SJSA1 (cell line): ENCODE data around the gene WNT5A. TPM values are rescaled to one million over a fixed set of nuclear protein-coding genes. Genes with fewer than 3 reads are reported as not detected.

Source experiments
- DNase-seq, 2 experiments: peaks; one replicate each; pipeline ENCODE4 v3.0.0-alpha.2; 2015 to 2020; ENCODE audit warnings: low spot score in 2 of 2, low read depth in 1 of 2
- H3K27ac ChIP-seq: fragments of 250-450 bp; sonication (Bioruptor Pico); 2 replicates; pipeline ENCODE4 v1.5.1; 2020; ENCODE audit warnings: mild to moderate bottlenecking, moderate library complexity
- H3K27me3 ChIP-seq: fragments of 250-450 bp; sonication (Bioruptor Pico); replicated peaks from 2 replicates; pipeline ENCODE4 v1.5.1; 2020; ENCODE audit warnings: mild to moderate bottlenecking, moderate library complexity
- H3K36me3 ChIP-seq: fragments of 250-450 bp; sonication (Bioruptor Pico); 2 replicates; pipeline ENCODE4 v1.5.1; 2020; ENCODE audit warnings: mild to moderate bottlenecking
- H3K4me1 ChIP-seq: fragments of 250-450 bp; sonication (Bioruptor Pico); replicated peaks from 2 replicates; pipeline ENCODE4 v1.6.1; 2021; ENCODE audit warnings: mild to moderate bottlenecking
- H3K4me3 ChIP-seq: fragments of 250-450 bp; sonication (Bioruptor Pico); 2 replicates; pipeline ENCODE4 v1.5.1; 2020; ENCODE audit warnings: mild to moderate bottlenecking
- H3K9me3 ChIP-seq: fragments of 250-450 bp; sonication (Bioruptor Pico); replicated peaks from 2 replicates; pipeline ENCODE4 v1.5.1; 2020; ENCODE audit warnings: mild to moderate bottlenecking
- total RNA-seq: library from RNA; depleted of rRNA; stranded (reverse); fragments of >200 nt; shearing (Covaris generic); gene quantifications from 2 replicates; pipeline ENCODE4 v1.2.3, GENCODE V29; 2014

Gene WNT5A
- total RNA-seq, 1 experiment from 2014 or later: 18.8 TPM

- no peak for DNase-seq
- no peaks in the 10 kb centered on the region for H3K27me3 ChIP-seq
- H3K36me3 ChIP-seq: no peaks in the 10 kb centered on the region
- H3K27ac ChIP-seq: no peak overlapping the region
- H3K4me1 ChIP-seq: no peaks in the 10 kb centered on the region
- no peaks in the 10 kb centered on the region for H3K9me3 ChIP-seq
- H3K4me3 ChIP-seq: no peak overlapping the region
Observed at GRCh38 chr3:55440104-55440708, 46.9 kb downstream of the WNT5A start.

GRCh38 chr3:55439657-55440056 is 47.4 kb downstream of the WNT5A start:
- Histone ChIP-seq H3K36me3 (no peaks in the 10 kb centered on the region), H3K4me3 (no peak overlapping the region), H3K27ac (no peak overlapping the region), H3K4me1 (no peaks in the 10 kb centered on the region), H3K27me3 (no peaks in the 10 kb centered on the region), H3K9me3 (no peaks in the 10 kb centered on the region)
- DNase-seq: no peak

GRCh38 chr3:55436644-55437043 is 50.5 kb downstream of the WNT5A start:
- DNase-seq: no peak
- Histone ChIP-seq H3K36me3 (no peaks in the 10 kb centered on the region), H3K4me1 (no peaks in the 10 kb centered on the region), H3K27me3 (no peaks in the 10 kb centered on the region), H3K4me3 (no peak overlapping the region), H3K9me3 (no peaks in the 10 kb centered on the region), H3K27ac (no peak overlapping the region)

GRCh38 chr3:55435491-55435890 is 51.6 kb downstream of the WNT5A start:
- Histone ChIP-seq H3K27ac (no peak overlapping the region), H3K27me3 (no peaks in the 10 kb centered on the region), H3K4me3 (no peak overlapping the region), H3K9me3 (no peaks in the 10 kb centered on the region), H3K4me1 (no peaks in the 10 kb centered on the region), H3K36me3 (no peaks in the 10 kb centered on the region)
- DNase-seq: no peak

- no peaks in the 10 kb centered on the region for H3K4me1 ChIP-seq
- no peak overlapping the region for H3K27ac ChIP-seq
- no peaks in the 10 kb centered on the region for H3K9me3 ChIP-seq
- H3K36me3 ChIP-seq: no peaks in the 10 kb centered on the region
- no peak overlapping the region for H3K4me3 ChIP-seq
- no peaks in the 10 kb centered on the region for H3K27me3 ChIP-seq
- DNase-seq: peak in 1 of 2 experiments; percentile 6
Observed at GRCh38 chr3:55434789-55435188, 52.3 kb downstream of the WNT5A start.

- H3K27ac ChIP-seq: no peak overlapping the region
- no peak for DNase-seq
- no peaks in the 10 kb centered on the region for H3K36me3 ChIP-seq
- H3K9me3 ChIP-seq: no peaks in the 10 kb centered on the region
- H3K4me3 ChIP-seq: no peak overlapping the region
- no peaks in the 10 kb centered on the region for H3K4me1 ChIP-seq
- no peaks in the 10 kb centered on the region for H3K27me3 ChIP-seq
Observed at GRCh38 chr3:55431041-55431440, 56.1 kb downstream of the WNT5A start.

- no peak for DNase-seq
- Histone ChIP-seq H3K27me3 (no peaks in the 10 kb centered on the region), H3K4me1 (no peaks in the 10 kb centered on the region), H3K9me3 (no peaks in the 10 kb centered on the region), H3K4me3 (no peak overlapping the region), H3K36me3 (no peaks in the 10 kb centered on the region), H3K27ac (no peak overlapping the region)
Observed at GRCh38 chr3:55427739-55428138, 59.4 kb downstream of the WNT5A start.

- DNase-seq: no peak
- no peaks in the 10 kb centered on the region for H3K9me3 ChIP-seq
Observed at GRCh38 chr3:55426486-55426885, 60.6 kb downstream of the WNT5A start.

GRCh38 chr3:55423782-55424181 is 63.3 kb downstream of the WNT5A start:
- Histone ChIP-seq H3K27ac (no peak overlapping the region), H3K4me1 (no peaks in the 10 kb centered on the region), H3K9me3 (no peaks in the 10 kb centered on the region), H3K4me3 (no peak overlapping the region), H3K27me3 (no peaks in the 10 kb centered on the region), H3K36me3 (no peaks in the 10 kb centered on the region)
- DNase-seq: no peak

More at GRCh38 chr3:55426486-55426885, 60.6 kb downstream of the WNT5A start:
- no peak overlapping the region for H3K4me3 ChIP-seq
- H3K4me1 ChIP-seq: no peaks in the 10 kb centered on the region
- no peak overlapping the region for H3K27ac ChIP-seq
- no peaks in the 10 kb centered on the region for H3K36me3 ChIP-seq
- H3K27me3 ChIP-seq: no peaks in the 10 kb centered on the region

- Histone ChIP-seq H3K4me3 (no peak overlapping the region), H3K9me3 (no peaks in the 10 kb centered on the region), H3K27ac (no peak overlapping the region)
Observed at GRCh38 chr3:55417211-55417610, 69.9 kb downstream of the WNT5A start.

GRCh38 chr3:55416331-55416821 is 70.7 kb downstream of the WNT5A start:
- Histone ChIP-seq H3K27me3 (no peaks in the 10 kb centered on the region), H3K36me3 (no peaks in the 10 kb centered on the region), H3K4me1 (no peaks in the 10 kb centered on the region), H3K9me3 (no peaks in the 10 kb centered on the region), H3K27ac (no peak overlapping the region), H3K4me3 (no peak overlapping the region)
- DNase-seq: peak in 1 of 2 experiments; percentile 6

More at GRCh38 chr3:55417211-55417610, 69.9 kb downstream of the WNT5A start:
- Histone ChIP-seq H3K27me3 (no peaks in the 10 kb centered on the region), H3K36me3 (no peaks in the 10 kb centered on the region), H3K4me1 (no peaks in the 10 kb centered on the region)
- no peak for DNase-seq
